ENCODE results near the gene COBL.

COBL gene

GRCh38 chr7:51189777-51190176 is 126.8 kb downstream of the COBL start:
- Histone ChIP-seq H3K9me3 (ENCODE audit: control insufficient read depth, low read depth, low read length) (no peaks in the 10 kb centered on the region), H3K4me1 (ENCODE audit: control insufficient read depth, low read depth, low read length) (no peaks in the 10 kb centered on the region), H3K36me3 (ENCODE audit: control insufficient read depth, low read depth, low read length) (no peaks in the 10 kb centered on the region), H3K27ac (ENCODE audit: low read length) (no peak overlapping the region), H3K4me3 (ENCODE audit: low read length) (no peak overlapping the region), H3K27me3 (ENCODE audit: control insufficient read depth, insufficient read depth, low read length) (no peaks in the 10 kb centered on the region), H3K9ac (ENCODE audit: low read length) (no peak overlapping the region)

GRCh38 chr7:51188987-51189386 is 127.6 kb downstream of the COBL start:
- no peaks in the 10 kb centered on the region for H3K9me3 ChIP-seq (ENCODE audit: control insufficient read depth, low read depth, low read length)
- no peak overlapping the region for H3K9ac ChIP-seq (ENCODE audit: low read length)
- no peak overlapping the region for H3K4me3 ChIP-seq (ENCODE audit: low read length)
- H3K4me1 ChIP-seq (ENCODE audit: control insufficient read depth, low read depth, low read length), result no peaks in the 10 kb centered on the region
- no peaks in the 10 kb centered on the region for H3K27me3 ChIP-seq (ENCODE audit: control insufficient read depth, insufficient read depth, low read length)
- H3K36me3 ChIP-seq (ENCODE audit: control insufficient read depth, low read depth, low read length), result no peaks in the 10 kb centered on the region
- no peak overlapping the region for H3K27ac ChIP-seq (ENCODE audit: low read length)

- Histone ChIP-seq H3K36me3 (ENCODE audit: control insufficient read depth, low read depth, low read length) (no peaks in the 10 kb centered on the region), H3K4me1 (ENCODE audit: control insufficient read depth, low read depth, low read length) (no peaks in the 10 kb centered on the region), H3K27ac (ENCODE audit: low read length) (no peak overlapping the region), H3K27me3 (ENCODE audit: control insufficient read depth, insufficient read depth, low read length) (no peaks in the 10 kb centered on the region), H3K4me3 (ENCODE audit: low read length) (no peak overlapping the region), H3K9ac (ENCODE audit: low read length) (no peak overlapping the region), H3K9me3 (ENCODE audit: control insufficient read depth, low read depth, low read length) (no peaks in the 10 kb centered on the region)
Observed at GRCh38 chr7:51187941-51188340, 128.7 kb downstream of the COBL start.

DNA sequence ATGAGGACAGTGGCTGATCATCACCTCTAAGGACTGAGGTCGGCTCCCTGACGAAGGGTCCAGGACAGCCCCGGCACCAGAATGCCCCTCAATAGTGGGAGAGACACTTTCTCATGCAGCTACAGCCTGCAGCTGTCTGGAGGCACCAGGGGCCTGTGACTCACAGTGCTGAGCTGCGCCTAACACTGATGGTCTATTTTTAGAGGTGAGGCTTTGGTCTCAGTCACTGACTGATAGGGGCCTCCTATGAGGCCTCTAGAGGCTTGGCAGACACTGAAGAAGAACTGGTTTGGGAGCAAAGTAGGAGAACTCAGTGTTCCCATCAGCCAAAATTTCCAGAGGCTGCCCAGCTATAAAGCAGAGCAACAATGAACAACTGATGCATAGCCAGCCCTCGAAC is 130.1 kb downstream of the COBL start:
- no peak overlapping the region for H3K4me3 ChIP-seq (ENCODE audit: low read length)
- no peaks in the 10 kb centered on the region for H3K36me3 ChIP-seq (ENCODE audit: control insufficient read depth, low read depth, low read length)
- H3K27ac ChIP-seq (ENCODE audit: low read length), result no peak overlapping the region
- no peaks in the 10 kb centered on the region for H3K9me3 ChIP-seq (ENCODE audit: control insufficient read depth, low read depth, low read length)
- H3K4me1 ChIP-seq (ENCODE audit: control insufficient read depth, low read depth, low read length), result no peaks in the 10 kb centered on the region
- H3K27me3 ChIP-seq (ENCODE audit: control insufficient read depth, insufficient read depth, low read length), result no peaks in the 10 kb centered on the region
- H3K9ac ChIP-seq (ENCODE audit: low read length), result no peak overlapping the region

DNA sequence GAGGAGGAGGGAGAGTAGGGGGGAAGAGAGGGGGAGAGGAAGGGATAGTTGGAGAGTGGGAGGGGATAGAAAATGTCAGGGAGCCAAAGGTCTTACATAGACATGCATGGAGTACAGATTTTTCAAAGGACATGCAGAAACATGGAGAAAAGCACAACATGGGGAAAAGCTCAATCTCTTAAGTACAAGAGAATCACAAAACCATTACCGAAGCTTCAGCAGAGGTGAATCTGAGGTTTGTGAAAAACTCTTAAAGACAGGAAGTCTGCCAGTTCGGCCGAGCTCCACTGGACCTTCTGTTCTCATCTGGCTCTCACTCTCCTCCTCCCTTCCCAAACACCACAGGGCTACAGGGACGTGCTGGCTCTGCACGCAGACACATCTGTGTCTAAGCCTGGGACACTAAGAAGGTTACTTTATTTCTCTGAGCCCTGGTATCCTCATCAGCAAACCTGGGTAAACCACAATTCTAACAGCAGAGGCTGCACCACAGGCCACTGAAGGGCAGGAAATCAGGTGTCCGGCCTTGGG is 133.9 kb downstream of the COBL start:
- Histone ChIP-seq H3K27ac (ENCODE audit: low read length) (no peak overlapping the region), H3K36me3 (ENCODE audit: control insufficient read depth, low read depth, low read length) (no peaks in the 10 kb centered on the region), H3K9ac (ENCODE audit: low read length) (no peak overlapping the region), H3K27me3 (ENCODE audit: control insufficient read depth, insufficient read depth, low read length) (no peaks in the 10 kb centered on the region), H3K9me3 (ENCODE audit: control insufficient read depth, low read depth, low read length) (no peaks in the 10 kb centered on the region), H3K4me1 (ENCODE audit: control insufficient read depth, low read depth, low read length) (no peaks in the 10 kb centered on the region), H3K4me3 (ENCODE audit: low read length) (no peak overlapping the region)

- no peaks in the 10 kb centered on the region for H3K36me3 ChIP-seq (ENCODE audit: control insufficient read depth, low read depth, low read length)
- H3K27ac ChIP-seq (ENCODE audit: low read length), result no peak overlapping the region
- H3K4me1 ChIP-seq (ENCODE audit: control insufficient read depth, low read depth, low read length), result peaks cover 20% of the 10 kb centered on the region
- H3K9ac ChIP-seq (ENCODE audit: low read length), result no peak overlapping the region
- H3K4me3 ChIP-seq (ENCODE audit: low read length), result no peak overlapping the region
- H3K9me3 ChIP-seq (ENCODE audit: control insufficient read depth, low read depth, low read length), result no peaks in the 10 kb centered on the region
- no peaks in the 10 kb centered on the region for H3K27me3 ChIP-seq (ENCODE audit: control insufficient read depth, insufficient read depth, low read length)
Observed at GRCh38 chr7:51180092-51180491, 136.5 kb downstream of the COBL start.

- H3K36me3 ChIP-seq (ENCODE audit: control insufficient read depth, low read depth, low read length), result no peaks in the 10 kb centered on the region
- H3K27ac ChIP-seq (ENCODE audit: low read length), result peak overlapping the region; percentile 32
- no peak overlapping the region for H3K9ac ChIP-seq (ENCODE audit: low read length)
- no peaks in the 10 kb centered on the region for H3K27me3 ChIP-seq (ENCODE audit: control insufficient read depth, insufficient read depth, low read length)
- no peak overlapping the region for H3K4me3 ChIP-seq (ENCODE audit: low read length)
- no peaks in the 10 kb centered on the region for H3K9me3 ChIP-seq (ENCODE audit: control insufficient read depth, low read depth, low read length)
- peaks cover 28% of the 10 kb centered on the region for H3K4me1 ChIP-seq (ENCODE audit: control insufficient read depth, low read depth, low read length)
Observed at GRCh38 chr7:51175992-51176388, 140.6 kb downstream of the COBL start.

- H3K4me3 ChIP-seq (ENCODE audit: low read length), result peak overlapping the region; percentile 18
- H3K9ac ChIP-seq (ENCODE audit: low read length), result no peak overlapping the region
- H3K4me1 ChIP-seq (ENCODE audit: control insufficient read depth, low read depth, low read length), result peaks cover 28% of the 10 kb centered on the region
- peak overlapping the region; percentile 32 for H3K27ac ChIP-seq (ENCODE audit: low read length)
- H3K36me3 ChIP-seq (ENCODE audit: control insufficient read depth, low read depth, low read length), result no peaks in the 10 kb centered on the region
- no peaks in the 10 kb centered on the region for H3K9me3 ChIP-seq (ENCODE audit: control insufficient read depth, low read depth, low read length)
- H3K27me3 ChIP-seq (ENCODE audit: control insufficient read depth, insufficient read depth, low read length), result no peaks in the 10 kb centered on the region
Observed at GRCh38 chr7:51175316-51175991, 141.2 kb downstream of the COBL start.

DNA sequence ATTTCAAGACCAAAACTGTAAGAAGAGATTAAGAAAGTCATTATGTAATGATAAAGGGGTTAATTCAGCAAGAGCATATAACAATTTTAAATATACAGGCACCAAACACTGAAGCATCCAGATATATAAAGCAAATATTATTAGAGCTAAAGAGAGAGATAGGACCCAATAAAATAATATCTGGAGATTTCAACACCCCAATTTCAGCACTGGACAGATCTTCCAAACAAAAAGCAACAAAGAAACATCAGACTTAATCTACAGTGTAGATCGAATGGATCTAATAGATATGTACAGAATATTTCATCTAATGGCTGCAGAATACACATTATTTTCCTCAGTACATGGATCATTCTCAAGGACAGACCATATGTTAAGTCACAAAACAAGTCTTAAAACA is 151.3 kb downstream of the COBL start:
- H3K27ac ChIP-seq (ENCODE audit: low read length), result no peak overlapping the region
- H3K9me3 ChIP-seq (ENCODE audit: control insufficient read depth, low read depth, low read length), result no peaks in the 10 kb centered on the region
- H3K9ac ChIP-seq (ENCODE audit: low read length), result no peak overlapping the region
- peaks cover 4% of the 10 kb centered on the region for H3K4me1 ChIP-seq (ENCODE audit: control insufficient read depth, low read depth, low read length)
- H3K36me3 ChIP-seq (ENCODE audit: control insufficient read depth, low read depth, low read length), result no peaks in the 10 kb centered on the region
- H3K27me3 ChIP-seq (ENCODE audit: control insufficient read depth, insufficient read depth, low read length), result no peaks in the 10 kb centered on the region
- H3K4me3 ChIP-seq (ENCODE audit: low read length), result no peak overlapping the region

DNA sequence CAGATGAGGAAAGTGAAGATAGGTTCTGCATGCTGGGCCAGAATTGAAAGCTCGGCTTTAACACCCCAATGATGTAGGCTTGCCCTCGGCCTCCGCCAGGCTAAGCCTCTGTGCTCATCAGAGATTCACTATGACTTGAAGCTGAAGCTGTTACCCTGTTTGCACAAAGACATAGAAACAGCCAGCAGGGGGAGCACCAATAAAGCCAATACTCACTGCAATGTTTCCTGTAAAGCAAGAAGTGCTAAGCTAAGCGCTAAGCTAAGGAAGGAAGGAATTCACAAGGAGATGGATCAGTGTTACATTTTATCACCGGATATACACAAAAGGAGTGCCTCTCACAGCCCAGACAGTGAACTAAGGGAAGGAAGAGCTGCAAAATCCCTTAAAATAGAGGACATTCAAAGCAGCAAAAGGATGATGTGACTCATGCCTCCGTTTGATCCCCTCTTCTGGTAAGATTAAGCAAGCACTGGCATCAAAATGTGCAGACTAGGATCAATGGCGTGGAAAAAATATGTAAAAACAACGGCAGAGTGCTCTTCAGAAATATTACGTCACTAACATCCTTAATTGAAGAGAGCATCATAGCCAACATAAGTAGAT is 153.8 kb downstream of the COBL start:
- Histone ChIP-seq H3K27ac (ENCODE audit: low read length) (no peak overlapping the region), H3K9ac (ENCODE audit: low read length) (no peak overlapping the region), H3K27me3 (ENCODE audit: control insufficient read depth, insufficient read depth, low read length) (no peaks in the 10 kb centered on the region), H3K4me1 (ENCODE audit: control insufficient read depth, low read depth, low read length) (peaks cover 4% of the 10 kb centered on the region), H3K4me3 (ENCODE audit: low read length) (no peak overlapping the region), H3K9me3 (ENCODE audit: control insufficient read depth, low read depth, low read length) (no peaks in the 10 kb centered on the region), H3K36me3 (ENCODE audit: control insufficient read depth, low read depth, low read length) (no peaks in the 10 kb centered on the region)

DNA sequence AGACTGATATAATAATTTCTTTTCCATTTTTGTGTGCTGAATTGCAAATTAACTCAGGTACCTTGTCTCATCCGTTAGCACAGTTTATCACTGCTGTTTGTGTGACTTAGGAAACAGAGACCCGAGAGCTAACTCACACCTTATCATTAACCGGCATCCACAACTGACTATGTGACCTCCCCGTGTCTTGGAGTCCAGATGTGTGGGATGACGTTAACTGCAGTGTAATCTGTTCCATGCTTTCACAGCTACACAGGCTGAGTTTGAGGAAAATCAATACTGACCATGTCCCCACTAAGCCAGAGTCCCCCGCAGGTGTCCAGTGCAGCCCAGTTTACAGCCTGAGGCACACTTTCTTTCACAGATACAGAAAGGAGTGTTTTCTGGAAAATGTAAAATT is 154.7 kb downstream of the COBL start:
- Histone ChIP-seq H3K27me3 (ENCODE audit: control insufficient read depth, insufficient read depth, low read length) (no peaks in the 10 kb centered on the region), H3K4me3 (ENCODE audit: low read length) (no peak overlapping the region), H3K4me1 (ENCODE audit: control insufficient read depth, low read depth, low read length) (peaks cover 4% of the 10 kb centered on the region), H3K9me3 (ENCODE audit: control insufficient read depth, low read depth, low read length) (no peaks in the 10 kb centered on the region), H3K9ac (ENCODE audit: low read length) (no peak overlapping the region), H3K36me3 (ENCODE audit: control insufficient read depth, low read depth, low read length) (no peaks in the 10 kb centered on the region), H3K27ac (ENCODE audit: low read length) (no peak overlapping the region)

All from iPS-18a (cell line).